ENCODE data around the gene CENPH. TPM values are rescaled to one million over a fixed set of nuclear protein-coding genes. Genes with fewer than 3 reads are reported as not detected.

CENPH gene
- polyA plus RNA-seq, 1 of the 3 experiments (the other 2 are of a cell fraction) = 14.6 TPM

DNA sequence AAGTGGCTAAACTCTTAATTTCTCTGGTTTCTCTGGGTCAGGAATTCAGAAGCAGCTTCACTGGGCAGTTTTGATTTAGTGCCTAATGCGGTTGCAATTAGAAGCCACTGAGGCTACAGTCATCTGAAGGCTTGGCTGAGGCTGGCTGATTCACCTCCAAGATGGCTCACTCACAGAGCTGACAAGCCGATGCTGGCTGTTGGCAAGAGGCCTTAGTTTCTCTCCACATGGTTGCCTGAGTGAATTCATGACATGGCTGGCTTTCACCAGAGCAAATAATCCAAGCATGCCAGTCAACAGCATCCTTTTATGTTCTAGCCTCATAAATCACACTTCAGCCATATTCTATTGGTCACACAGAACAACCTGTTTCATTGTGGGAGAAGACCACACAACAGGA, 42.5 kb downstream of the CENPH start:
- DNase-seq = no peak
- POLR2A ChIA-PET = no interaction called here
- Histone ChIP-seq H3K9me3 (no peaks in the 10 kb centered on the region), H3K79me2 (ENCODE audit: insufficient read depth) (peaks cover 21% of the 10 kb centered on the region), H3K9ac (no peak overlapping the region), H3K9me2 (no peaks in the 10 kb centered on the region), H2AFZ (ENCODE audit: low read depth) (no peak overlapping the region), H3F3A (replicated peaks; ENCODE audit: insufficient read depth) (peaks cover 19% of the 10 kb centered on the region), H3K36me3 (replicated peaks in 1 of 2; ENCODE audit: control insufficient read depth in 1 of 2, insufficient read depth in 2 of 2, low read length in 1 of 2) (peaks cover 26 to 29% of the 10 kb centered on the region in 2 experiments), H3K27ac (ENCODE audit: low read depth in 2 of 2, low read length in 1 of 2) (no peak overlapping the region), H4K20me1 (ENCODE audit: insufficient read depth) (no peaks in the 10 kb centered on the region), H3K4me2 (no peak overlapping the region), H3K4me3 (ENCODE audit: low read depth in 2 of 2, low read length in 1 of 2) (no peak overlapping the region), H3K27me3 (ENCODE audit: insufficient read depth) (no peaks in the 10 kb centered on the region), H3K4me1 (ENCODE audit: control insufficient read depth in 1 of 2, insufficient read depth in 2 of 2, low read depth in 1 of 2, low read length in 1 of 2) (peaks cover 0 to 4% of the 10 kb centered on the region in 2 experiments; a peak in 2 of 4 replicates)
- 100% methylated on average over 2 of the region's 2 CpGs for WGBS (ENCODE audit: low lambda C conversion rate)
- CTCF ChIA-PET = no interaction called here
- TF ChIP-seq MEF2A (IDR thresholded peaks at IDR 0.05; ENCODE audit: borderline replicate concordance, low read depth) (no peak), SIN3A (IDR thresholded peaks at IDR 0.05; ENCODE audit: borderline replicate concordance, low read depth, low read length) (no peak), TAF1 (IDR thresholded peaks at IDR 0.05; ENCODE audit: borderline replicate concordance, low read depth, low read length) (no peak), FOSL2 (IDR thresholded peaks at IDR 0.05; ENCODE audit: borderline replicate concordance, low read depth) (no peak), EP300 (IDR thresholded peaks at IDR 0.05; ENCODE audit: borderline replicate concordance in 1 of 2, low read depth in 1 of 2, low read length in 1 of 2) (no peak), NRF1 (IDR thresholded peaks at IDR 0.05; ENCODE audit: low read depth, low read length) (no peak), POLR2AphosphoS5 (IDR thresholded peaks at IDR 0.05; ENCODE audit: low read depth, low read length) (no peak), GATA2 (CRISPR knock-in tag; IDR thresholded peaks at IDR 0.05) (no peak), YY1 (IDR thresholded peaks at IDR 0.05; ENCODE audit: low read depth) (no peak), RAD21 (IDR thresholded peaks at IDR 0.05; ENCODE audit: low read length) (no peak), TEAD4 (IDR thresholded peaks at IDR 0.05; ENCODE audit: borderline replicate concordance, insufficient read depth) (no peak), RFX5 (IDR thresholded peaks at IDR 0.05; ENCODE audit: low read length) (no peak), RXRA (IDR thresholded peaks at IDR 0.05; ENCODE audit: borderline replicate concordance, low read depth) (no peak)
- TF ChIP-seq, protein P1, sequence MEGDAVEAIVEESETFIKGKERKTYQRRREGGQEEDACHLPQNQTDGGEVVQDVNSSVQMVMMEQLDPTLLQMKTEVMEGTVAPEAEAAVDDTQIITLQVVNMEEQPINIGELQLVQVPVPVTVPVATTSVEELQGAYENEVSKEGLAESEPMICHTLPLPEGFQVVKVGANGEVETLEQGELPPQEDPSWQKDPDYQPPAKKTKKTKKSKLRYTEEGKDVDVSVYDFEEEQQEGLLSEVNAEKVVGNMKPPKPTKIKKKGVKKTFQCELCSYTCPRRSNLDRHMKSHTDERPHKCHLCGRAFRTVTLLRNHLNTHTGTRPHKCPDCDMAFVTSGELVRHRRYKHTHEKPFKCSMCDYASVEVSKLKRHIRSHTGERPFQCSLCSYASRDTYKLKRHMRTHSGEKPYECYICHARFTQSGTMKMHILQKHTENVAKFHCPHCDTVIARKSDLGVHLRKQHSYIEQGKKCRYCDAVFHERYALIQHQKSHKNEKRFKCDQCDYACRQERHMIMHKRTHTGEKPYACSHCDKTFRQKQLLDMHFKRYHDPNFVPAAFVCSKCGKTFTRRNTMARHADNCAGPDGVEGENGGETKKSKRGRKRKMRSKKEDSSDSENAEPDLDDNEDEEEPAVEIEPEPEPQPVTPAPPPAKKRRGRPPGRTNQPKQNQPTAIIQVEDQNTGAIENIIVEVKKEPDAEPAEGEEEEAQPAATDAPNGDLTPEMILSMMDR (IDR thresholded peaks at IDR 0.05) = no peak
- TF ChIP-seq, protein P2, sequence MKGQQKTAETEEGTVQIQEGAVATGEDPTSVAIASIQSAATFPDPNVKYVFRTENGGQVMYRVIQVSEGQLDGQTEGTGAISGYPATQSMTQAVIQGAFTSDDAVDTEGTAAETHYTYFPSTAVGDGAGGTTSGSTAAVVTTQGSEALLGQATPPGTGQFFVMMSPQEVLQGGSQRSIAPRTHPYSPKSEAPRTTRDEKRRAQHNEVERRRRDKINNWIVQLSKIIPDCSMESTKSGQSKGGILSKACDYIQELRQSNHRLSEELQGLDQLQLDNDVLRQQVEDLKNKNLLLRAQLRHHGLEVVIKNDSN (IDR thresholded peaks at IDR 0.05; ENCODE audit: borderline replicate concordance, low read depth) = no peak
- TF ChIP-seq, protein P3, sequence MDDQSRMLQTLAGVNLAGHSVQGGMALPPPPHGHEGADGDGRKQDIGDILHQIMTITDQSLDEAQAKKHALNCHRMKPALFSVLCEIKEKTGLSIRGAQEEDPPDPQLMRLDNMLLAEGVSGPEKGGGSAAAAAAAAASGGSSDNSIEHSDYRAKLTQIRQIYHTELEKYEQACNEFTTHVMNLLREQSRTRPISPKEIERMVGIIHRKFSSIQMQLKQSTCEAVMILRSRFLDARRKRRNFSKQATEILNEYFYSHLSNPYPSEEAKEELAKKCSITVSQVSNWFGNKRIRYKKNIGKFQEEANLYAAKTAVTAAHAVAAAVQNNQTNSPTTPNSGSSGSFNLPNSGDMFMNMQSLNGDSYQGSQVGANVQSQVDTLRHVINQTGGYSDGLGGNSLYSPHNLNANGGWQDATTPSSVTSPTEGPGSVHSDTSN (IDR thresholded peaks at IDR 0.05) = no peak
- TF ChIP-seq, protein P4, sequence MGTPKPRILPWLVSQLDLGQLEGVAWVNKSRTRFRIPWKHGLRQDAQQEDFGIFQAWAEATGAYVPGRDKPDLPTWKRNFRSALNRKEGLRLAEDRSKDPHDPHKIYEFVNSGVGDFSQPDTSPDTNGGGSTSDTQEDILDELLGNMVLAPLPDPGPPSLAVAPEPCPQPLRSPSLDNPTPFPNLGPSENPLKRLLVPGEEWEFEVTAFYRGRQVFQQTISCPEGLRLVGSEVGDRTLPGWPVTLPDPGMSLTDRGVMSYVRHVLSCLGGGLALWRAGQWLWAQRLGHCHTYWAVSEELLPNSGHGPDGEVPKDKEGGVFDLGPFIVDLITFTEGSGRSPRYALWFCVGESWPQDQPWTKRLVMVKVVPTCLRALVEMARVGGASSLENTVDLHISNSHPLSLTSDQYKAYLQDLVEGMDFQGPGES (IDR thresholded peaks at IDR 0.05; ENCODE audit: low read depth, low read length) = no peak

Measured in SK-N-SH (cell line).